GM12878 (cell line): ENCODE results near the gene PLSCR3. TPM values are rescaled to one million over a fixed set of nuclear protein-coding genes. Genes with fewer than 3 reads are reported as not detected.

Source experiments
- ATAC-seq: fragments of 200-7000 bp; cut with Tn5 transposase; 3 replicates; pipeline ENCODE4 v1.9.1; 2020; ENCODE audit warnings: mild to moderate bottlenecking, moderate library complexity
- BruUV-seq: library from RNA; stranded (reverse); fragments of 400-500 nt; replicated peaks from 2 replicates; lab custom pipeline; 2021; lab: Mats Ljungman, UMichigan
- CTCF ChIA-PET: fragments of 300-600 bp; sonication (Branson Sonifier 250); formaldehyde crosslinking; extraction: SDS; loops from one replicate; lab custom pipeline; 2021; ENCODE audit warnings: inconsistent platforms; lab: Yijun Ruan, JAX
- POLR2A ChIA-PET: fragments of 350-600 bp; formaldehyde crosslinking; extraction: SDS; loops from one replicate; lab custom pipeline; 2021; ENCODE audit warnings: inconsistent platforms; lab: Charles Lee
- RAD21 ChIA-PET: fragments of 300-600 bp; sonication (Branson Sonifier 250); formaldehyde crosslinking; loops from one replicate; lab custom pipeline; 2023; ENCODE audit warnings: antibody characterized with exemption; ENCODE audit not compliant: unreplicated experiment; lab: Charles Lee
- SMC1A ChIA-PET: fragments of 300-600 bp; sonication (Branson Sonifier 250); formaldehyde crosslinking; loops from one replicate; lab custom pipeline; 2023; ENCODE audit not compliant: unreplicated experiment, uncharacterized antibody; lab: Charles Lee
- DNase-seq: peaks from one replicate; pipeline ENCODE4 v3.0.0-alpha.2; 2011; ENCODE audit warnings: low read depth, low spot score
- FAIRE-seq: peaks from 3 replicates; lab custom pipeline; 2011; peaks lifted over from hg19 to GRCh38; lab: Jason Lieb, UNC
- H2AFZ ChIP-seq: 2 replicates; pipeline ENCODE4 v1.6.0; 2011; ENCODE audit warnings: low read depth, low read length, control low read depth; ENCODE audit not compliant: control insufficient read depth
- H3K27ac ChIP-seq: 2 replicates; pipeline ENCODE4 v1.5.1; 2011; ENCODE audit warnings: control low read depth; ENCODE audit not compliant: control insufficient read depth, insufficient read depth
- H3K27me3 ChIP-seq, 2 experiments: replicated peaks in 1 of 2; 2 replicates each; pipeline versions ENCODE4 v1.6.0 to v1.6.1; 2011; ENCODE audit warnings: low read length in 1 of 2; ENCODE audit not compliant: control insufficient read depth in 2 of 2, insufficient read depth in 2 of 2
- H3K36me3 ChIP-seq, 2 experiments: 2 replicates each; pipeline ENCODE4 v1.5.1; 2011; ENCODE audit warnings: low read length in 1 of 2; ENCODE audit not compliant: control insufficient read depth in 2 of 2, insufficient read depth in 2 of 2
- H3K4me1 ChIP-seq: 2 replicates; pipeline ENCODE4 v1.6.1; 2011; ENCODE audit warnings: mild to moderate bottlenecking, low read length, moderate library complexity, mixed read lengths; ENCODE audit not compliant: control insufficient read depth, insufficient read depth
- H3K4me2 ChIP-seq: 2 replicates; pipeline ENCODE4 v1.6.0; 2011; ENCODE audit warnings: control low read depth; ENCODE audit not compliant: control insufficient read depth, insufficient read depth
- H3K4me3 ChIP-seq: fragments of 200-600 bp; sonication (generic); 2 replicates; pipeline ENCODE4 v1.5.1; 2016
- H3K79me2 ChIP-seq: 2 replicates; pipeline ENCODE4 v1.6.0; 2011; ENCODE audit warnings: low read length; ENCODE audit not compliant: control insufficient read depth, insufficient read depth
- H3K9ac ChIP-seq: 2 replicates; pipeline ENCODE4 v1.8.0; 2011; ENCODE audit warnings: low read length, control low read depth, mixed read lengths; ENCODE audit not compliant: control insufficient read depth, insufficient read depth
- H3K9me3 ChIP-seq: replicated peaks from 3 replicates; pipeline ENCODE4 v1.5.1; 2011; ENCODE audit warnings: mild to moderate bottlenecking, low read length; ENCODE audit not compliant: control insufficient read depth, insufficient read depth
- H4K20me1 ChIP-seq: 2 replicates; pipeline ENCODE4 v1.6.0; 2011; ENCODE audit not compliant: control insufficient read depth, insufficient read depth
- BMI1 ChIP-seq: fragments of 450-650 bp; IDR thresholded peaks from 2 replicates; pipeline ENCODE4 v1.6.1; 2016; ENCODE audit warnings: mild to moderate bottlenecking, moderate library complexity, borderline replicate concordance
- DPF2 ChIP-seq: fragments of 450-650 bp; IDR thresholded peaks from 2 replicates; pipeline ENCODE4 v1.6.1; 2017; ENCODE audit warnings: mild to moderate bottlenecking
- ETV6 ChIP-seq, 2 experiments: fragments of 450-650 bp in 1 of 2; IDR thresholded peaks in 1 of 2; conservative IDR thresholded peaks in 1 of 2; 2 replicates each; pipeline ENCODE4 v1.6.1; 2014; ENCODE audit warnings: antibody characterized with exemption in 1 of 2, borderline replicate concordance in 1 of 2, low read depth in 1 of 2, mild to moderate bottlenecking in 1 of 2, moderate library complexity in 1 of 2
- HDGF ChIP-seq: fragments of 450-650 bp; IDR thresholded peaks from 2 replicates; pipeline ENCODE4 v1.6.1; 2016; ENCODE audit warnings: antibody characterized with exemption
- JUND ChIP-seq: IDR thresholded peaks from 2 replicates; pipeline ENCODE4 v1.6.1; 2012; ENCODE audit warnings: low read depth, mild to moderate bottlenecking, low read length, improper control_type of control experiment, moderate library complexity
- RAD51 ChIP-seq: fragments of 450-650 bp; IDR thresholded peaks from 2 replicates; pipeline ENCODE4 v1.6.1; 2016; ENCODE audit warnings: moderate library complexity, mild to moderate bottlenecking, inconsistent platforms
- RELA ChIP-seq: fragments of 450-650 bp; IDR thresholded peaks from 2 replicates; pipeline ENCODE4 v1.8.0; 2014; ENCODE audit warnings: borderline replicate concordance; ENCODE audit not compliant: partially characterized antibody
- SMAD5 ChIP-seq: IDR thresholded peaks from 2 replicates; pipeline ENCODE4 v1.6.1; 2016; ENCODE audit warnings: antibody characterized with exemption, low read depth
- SMARCA5 ChIP-seq: fragments of 450-650 bp; IDR thresholded peaks from 2 replicates; pipeline ENCODE4 v1.6.1; 2017; ENCODE audit warnings: mild to moderate bottlenecking
- SMC3 ChIP-seq: IDR thresholded peaks from 2 replicates; pipeline ENCODE4 v1.6.1; 2011; ENCODE audit warnings: low read length, improper control_type of control experiment, borderline replicate concordance
- SREBF1 ChIP-seq: IDR thresholded peaks from 2 replicates; pipeline ENCODE4 v1.6.1; 2012; ENCODE audit warnings: mild to moderate bottlenecking, low read length
- ZNF622 ChIP-seq: fragments of 450-650 bp; IDR thresholded peaks from 2 replicates; pipeline ENCODE4 v1.6.1; 2017; ENCODE audit warnings: mild to moderate bottlenecking, inconsistent platforms
- WGBS: methylation state at CpG from one replicate; pipeline ENCODE4 v1.1.6; 2016; ENCODE audit warnings: low lambda C conversion rate; ENCODE audit not compliant: insufficient replicate concordance, insufficient coverage; ENCODE audit errors: missing lambda C conversion rate; 5-methylcytosine and 5-hydroxymethylcytosine counted together
- in situ Hi-C: fragments of 300-500 bp; cut with MboI; formaldehyde crosslinking; loops from 9 replicates; pipeline ENCODE4 v1.14.3; 2018; ENCODE audit warnings: mixed read lengths
- intact Hi-C: fragments of 100-400 bp; cut with micrococcal nuclease; formaldehyde crosslinking; loops from one replicate; pipeline ENCODE4 v1.14.2; 2022; ENCODE audit not compliant: unreplicated experiment
- polyA plus RNA-seq, 11 experiments: library from polyadenylated mRNA; depleted of rRNA in 4 of 11; unstranded in 6 of 11; stranded (reverse) in 5 of 11; fragments of >200 nt; fragmentation: Nextera tagmentation in 4 of 11; fragmentation: Illumina TruSeq in 1 of 11; extraction: Ambion mirVana in 4 of 11; extraction: Trizol in 1 of 11; gene quantifications; 1 replicate in 1 of 11; 2 replicates in 10 of 11; pipeline versions ENCODE4 v1.2.1 to v1.2.3, GENCODE V29; 2011 to 2016; ENCODE audit warnings: inconsistent platforms in 2 of 11, missing spikeins in 2 of 11, low read depth in 1 of 11
- total RNA-seq, 4 experiments: library from RNA; depleted of rRNA in 3 of 4; stranded (reverse); fragments of >200 nt in 3 of 4; fragmentation: Illumina TruSeq in 1 of 4; extraction: Trizol in 1 of 4; gene quantifications; 2 replicates each; pipeline versions ENCODE4 v1.2.1 to v1.2.3, GENCODE V29; 2013 to 2021
- TF ChIP-seq, protein P1 (sequence below): fragments of 450-650 bp; IDR thresholded peaks from 2 replicates; pipeline ENCODE4 v1.6.1; 2017; ENCODE audit warnings: low read depth, mild to moderate bottlenecking, moderate library complexity
- TF ChIP-seq, protein P2 (sequence below): IDR thresholded peaks from 2 replicates; pipeline ENCODE4 v1.6.1; 2011; ENCODE audit warnings: low read depth, low read length, improper control_type of control experiment, borderline replicate concordance
- TF ChIP-seq, protein P3 (sequence below): IDR thresholded peaks from 2 replicates; pipeline ENCODE4 v1.6.1; 2012; ENCODE audit warnings: low read depth, low read length, improper control_type of control experiment
- TF ChIP-seq, protein P4 (sequence below): fragments of 450-650 bp; IDR thresholded peaks from 2 replicates; pipeline ENCODE4 v1.6.1; 2016; ENCODE audit warnings: mild to moderate bottlenecking

Gene PLSCR3
- total and polyA plus RNA-seq, 10 of the 15 experiments (the other 5 are each of a cell fraction or from before 2014, with no cell fraction given) = 9.9 to 51.4 (median 43.4) TPM

DNA sequence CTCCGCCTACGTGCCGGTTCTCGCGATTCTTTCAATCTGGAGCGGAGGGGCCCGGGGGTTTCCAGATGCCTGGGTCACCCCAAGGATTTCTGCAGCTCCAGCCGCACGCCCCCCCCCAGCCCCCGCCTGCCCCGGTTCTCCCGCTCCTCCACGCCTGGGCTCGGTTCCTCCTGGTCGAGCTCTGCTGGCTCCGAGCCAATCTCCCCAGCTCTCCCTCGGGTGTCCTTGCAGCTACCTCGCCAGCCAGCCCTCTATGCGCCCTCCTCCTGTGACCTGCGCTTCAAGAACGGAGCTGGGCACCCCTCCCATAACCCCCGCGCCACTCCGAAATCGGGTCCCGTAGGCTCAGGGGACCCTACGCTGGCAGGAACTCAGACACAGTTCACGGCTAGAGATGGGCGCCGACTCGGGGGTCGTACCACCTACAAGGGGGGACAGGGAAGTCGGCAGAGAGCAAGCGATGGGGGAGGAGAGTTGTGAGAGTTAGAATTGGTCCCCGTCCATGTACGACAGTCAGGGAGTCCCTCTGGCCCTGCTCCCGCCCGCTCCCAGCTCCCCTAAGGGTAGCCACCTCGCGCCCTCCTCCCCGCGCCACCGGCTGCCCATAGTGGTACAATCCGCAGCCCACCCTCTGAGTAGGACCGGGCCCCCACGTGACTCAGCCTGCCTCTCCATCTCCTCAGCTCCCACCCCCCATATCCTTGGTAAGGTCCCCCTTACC is 45.9 kb upstream of the PLSCR3 start:
- ChIA-PET CTCF (interaction anchor here (0.7 to 2.8 kb wide), 8 partner anchors 14 to 247 kb away, joined by 3 to 20 read pairs (median 3); partner anchors contain the start of genes NEURL4, SAT2, SENP3 and TP53), SMC1A (interaction anchor here (0.9 to 1.9 kb wide), 8 partner anchors 12 to 119 kb away, joined by 3 to 8 read pairs (median 4); partner anchors contain the start of genes SLC35G6, TNFSF13 and ZBTB4), POLR2A (interaction anchor here (0.7 to 8.2 kb wide), 12 partner anchors 8 to 144 kb away, joined by 3 to 63 read pairs (median 4); partner anchors contain the start of genes POLR2A, SENP3, SLC35G6 and TMEM256), RAD21 (interaction anchor here (0.7 to 2.5 kb wide), 9 partner anchors 15 to 120 kb away, joined by 3 to 12 read pairs (median 3); partner anchors contain the start of genes SENP3, TMEM95 and ZBTB4)
- Histone ChIP-seq H3K9me3 (no peaks in the 10 kb centered on the region), H3K4me3 (peak overlapping the region; percentile 97), H3K79me2 (peaks cover 6% of the 10 kb centered on the region), H3K36me3 (no peaks in the 10 kb centered on the region), H3K9ac (peak overlapping the region; percentile 77), H3K27me3 (peaks cover 0 to 4% of the 10 kb centered on the region in 2 experiments; a peak in 2 of 4 replicates), H3K4me2 (peak overlapping the region; percentile 91), H2AFZ (peak overlapping the region; percentile 82), H3K27ac (peak overlapping the region; percentile 46; the same call in 1 of the 2 replicates), H3K4me1 (peaks cover 33% of the 10 kb centered on the region), H4K20me1 (no peaks in the 10 kb centered on the region)
- ATAC-seq (peak; percentile 9), DNase-seq (no peak), FAIRE-seq (peak; percentile 68)
- 1% methylated on average over 33 of the region's 46 CpGs for WGBS
- in situ Hi-C loops (no loop called here), intact Hi-C loops (no loop called here)
- BruUV-seq = no TSS peak
- TF ChIP-seq SMARCA5 = 0 out of 2 replicates have a peak, but pooled peaks have one; percentile 53
- no peak for TF ChIP-seq ZNF622
- TF ChIP-seq, protein P1, sequence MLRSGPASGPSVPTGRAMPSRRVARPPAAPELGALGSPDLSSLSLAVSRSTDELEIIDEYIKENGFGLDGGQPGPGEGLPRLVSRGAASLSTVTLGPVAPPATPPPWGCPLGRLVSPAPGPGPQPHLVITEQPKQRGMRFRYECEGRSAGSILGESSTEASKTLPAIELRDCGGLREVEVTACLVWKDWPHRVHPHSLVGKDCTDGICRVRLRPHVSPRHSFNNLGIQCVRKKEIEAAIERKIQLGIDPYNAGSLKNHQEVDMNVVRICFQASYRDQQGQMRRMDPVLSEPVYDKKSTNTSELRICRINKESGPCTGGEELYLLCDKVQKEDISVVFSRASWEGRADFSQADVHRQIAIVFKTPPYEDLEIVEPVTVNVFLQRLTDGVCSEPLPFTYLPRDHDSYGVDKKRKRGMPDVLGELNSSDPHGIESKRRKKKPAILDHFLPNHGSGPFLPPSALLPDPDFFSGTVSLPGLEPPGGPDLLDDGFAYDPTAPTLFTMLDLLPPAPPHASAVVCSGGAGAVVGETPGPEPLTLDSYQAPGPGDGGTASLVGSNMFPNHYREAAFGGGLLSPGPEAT = peak; percentile 65; the same call in 1 of the 2 replicates
- peak; percentile 39 for TF ChIP-seq SREBF1
- TF ChIP-seq JUND = peak; percentile 54; the same call in 1 of the 2 replicates
- TF ChIP-seq, protein P2, sequence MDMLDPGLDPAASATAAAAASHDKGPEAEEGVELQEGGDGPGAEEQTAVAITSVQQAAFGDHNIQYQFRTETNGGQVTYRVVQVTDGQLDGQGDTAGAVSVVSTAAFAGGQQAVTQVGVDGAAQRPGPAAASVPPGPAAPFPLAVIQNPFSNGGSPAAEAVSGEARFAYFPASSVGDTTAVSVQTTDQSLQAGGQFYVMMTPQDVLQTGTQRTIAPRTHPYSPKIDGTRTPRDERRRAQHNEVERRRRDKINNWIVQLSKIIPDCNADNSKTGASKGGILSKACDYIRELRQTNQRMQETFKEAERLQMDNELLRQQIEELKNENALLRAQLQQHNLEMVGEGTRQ = peak; percentile 15; the same call in 1 of the 2 replicates
- TF ChIP-seq SMC3 = no peak
- TF ChIP-seq, protein P3, sequence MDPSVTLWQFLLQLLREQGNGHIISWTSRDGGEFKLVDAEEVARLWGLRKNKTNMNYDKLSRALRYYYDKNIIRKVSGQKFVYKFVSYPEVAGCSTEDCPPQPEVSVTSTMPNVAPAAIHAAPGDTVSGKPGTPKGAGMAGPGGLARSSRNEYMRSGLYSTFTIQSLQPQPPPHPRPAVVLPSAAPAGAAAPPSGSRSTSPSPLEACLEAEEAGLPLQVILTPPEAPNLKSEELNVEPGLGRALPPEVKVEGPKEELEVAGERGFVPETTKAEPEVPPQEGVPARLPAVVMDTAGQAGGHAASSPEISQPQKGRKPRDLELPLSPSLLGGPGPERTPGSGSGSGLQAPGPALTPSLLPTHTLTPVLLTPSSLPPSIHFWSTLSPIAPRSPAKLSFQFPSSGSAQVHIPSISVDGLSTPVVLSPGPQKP = no peak
- TF ChIP-seq DPF2 = 0 out of 2 replicates have a peak, but pooled peaks have one; percentile 70
- 0 out of 2 replicates have a peak, but pooled peaks have one; percentile 72 for TF ChIP-seq HDGF
- no peak for TF ChIP-seq SMAD5
- TF ChIP-seq, protein P4, sequence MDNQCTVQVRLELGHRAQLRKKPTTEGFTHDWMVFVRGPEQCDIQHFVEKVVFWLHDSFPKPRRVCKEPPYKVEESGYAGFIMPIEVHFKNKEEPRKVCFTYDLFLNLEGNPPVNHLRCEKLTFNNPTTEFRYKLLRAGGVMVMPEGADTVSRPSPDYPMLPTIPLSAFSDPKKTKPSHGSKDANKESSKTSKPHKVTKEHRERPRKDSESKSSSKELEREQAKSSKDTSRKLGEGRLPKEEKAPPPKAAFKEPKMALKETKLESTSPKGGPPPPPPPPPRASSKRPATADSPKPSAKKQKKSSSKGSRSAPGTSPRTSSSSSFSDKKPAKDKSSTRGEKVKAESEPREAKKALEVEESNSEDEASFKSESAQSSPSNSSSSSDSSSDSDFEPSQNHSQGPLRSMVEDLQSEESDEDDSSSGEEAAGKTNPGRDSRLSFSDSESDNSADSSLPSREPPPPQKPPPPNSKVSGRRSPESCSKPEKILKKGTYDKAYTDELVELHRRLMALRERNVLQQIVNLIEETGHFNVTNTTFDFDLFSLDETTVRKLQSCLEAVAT = peak; percentile 77; the same call in 1 of the 2 replicates
- no peak for TF ChIP-seq ETV6 (conservative IDR thresholded peaks at IDR 0.05 in 1 of 2, IDR thresholded peaks at IDR 0.05 in 1 of 2; ENCODE audit: borderline replicate concordance in 1 of 2, low read depth in 1 of 2)
- peak; percentile 75 for TF ChIP-seq RAD51
- no peak for TF ChIP-seq BMI1
- TF ChIP-seq RELA = peak; percentile 4
